LNCaP clone FGC (cell line): ENCODE data around the gene MAF.

Source experiments
- DNase-seq: peaks from one replicate; pipeline ENCODE4 v3.0.0-alpha.2; 2011; ENCODE audit warnings: low read depth
- H3K4me3 ChIP-seq: 2 replicates; pipeline ENCODE4 v1.5.1; 2011; ENCODE audit warnings: mild to moderate bottlenecking, low read depth, low read length, control low read depth
- TF ChIP-seq, protein P1 (sequence below): IDR thresholded peaks from 2 replicates; pipeline ENCODE4 v1.5.1; 2012; ENCODE audit warnings: mild to moderate bottlenecking; ENCODE audit not compliant: control insufficient read depth, insufficient read depth; ENCODE audit errors: extremely low read depth

Gene MAF

DNA sequence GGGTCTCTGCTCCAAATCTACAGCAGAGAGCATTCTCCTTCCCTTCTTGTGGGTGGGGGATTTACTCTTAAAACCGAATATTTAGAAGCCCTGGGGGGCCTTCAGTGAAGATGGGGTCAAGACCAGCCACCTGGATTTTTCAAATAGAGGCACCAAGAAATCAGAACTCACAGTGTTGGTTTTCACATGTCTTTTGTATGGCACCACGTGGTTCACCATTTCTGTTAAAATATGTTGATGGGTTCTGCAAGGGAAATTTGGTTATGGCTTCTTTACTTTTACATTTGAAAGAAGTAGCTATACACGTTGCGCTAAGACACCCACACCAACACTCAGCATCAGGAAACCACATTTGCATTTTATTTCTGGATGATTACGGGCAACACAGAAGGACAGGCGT, 17.7 kb downstream of the MAF start:
- no peak for DNase-seq
- no peak overlapping the region for H3K4me3 ChIP-seq
- TF ChIP-seq, protein P1, sequence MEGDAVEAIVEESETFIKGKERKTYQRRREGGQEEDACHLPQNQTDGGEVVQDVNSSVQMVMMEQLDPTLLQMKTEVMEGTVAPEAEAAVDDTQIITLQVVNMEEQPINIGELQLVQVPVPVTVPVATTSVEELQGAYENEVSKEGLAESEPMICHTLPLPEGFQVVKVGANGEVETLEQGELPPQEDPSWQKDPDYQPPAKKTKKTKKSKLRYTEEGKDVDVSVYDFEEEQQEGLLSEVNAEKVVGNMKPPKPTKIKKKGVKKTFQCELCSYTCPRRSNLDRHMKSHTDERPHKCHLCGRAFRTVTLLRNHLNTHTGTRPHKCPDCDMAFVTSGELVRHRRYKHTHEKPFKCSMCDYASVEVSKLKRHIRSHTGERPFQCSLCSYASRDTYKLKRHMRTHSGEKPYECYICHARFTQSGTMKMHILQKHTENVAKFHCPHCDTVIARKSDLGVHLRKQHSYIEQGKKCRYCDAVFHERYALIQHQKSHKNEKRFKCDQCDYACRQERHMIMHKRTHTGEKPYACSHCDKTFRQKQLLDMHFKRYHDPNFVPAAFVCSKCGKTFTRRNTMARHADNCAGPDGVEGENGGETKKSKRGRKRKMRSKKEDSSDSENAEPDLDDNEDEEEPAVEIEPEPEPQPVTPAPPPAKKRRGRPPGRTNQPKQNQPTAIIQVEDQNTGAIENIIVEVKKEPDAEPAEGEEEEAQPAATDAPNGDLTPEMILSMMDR, result no peak

DNA sequence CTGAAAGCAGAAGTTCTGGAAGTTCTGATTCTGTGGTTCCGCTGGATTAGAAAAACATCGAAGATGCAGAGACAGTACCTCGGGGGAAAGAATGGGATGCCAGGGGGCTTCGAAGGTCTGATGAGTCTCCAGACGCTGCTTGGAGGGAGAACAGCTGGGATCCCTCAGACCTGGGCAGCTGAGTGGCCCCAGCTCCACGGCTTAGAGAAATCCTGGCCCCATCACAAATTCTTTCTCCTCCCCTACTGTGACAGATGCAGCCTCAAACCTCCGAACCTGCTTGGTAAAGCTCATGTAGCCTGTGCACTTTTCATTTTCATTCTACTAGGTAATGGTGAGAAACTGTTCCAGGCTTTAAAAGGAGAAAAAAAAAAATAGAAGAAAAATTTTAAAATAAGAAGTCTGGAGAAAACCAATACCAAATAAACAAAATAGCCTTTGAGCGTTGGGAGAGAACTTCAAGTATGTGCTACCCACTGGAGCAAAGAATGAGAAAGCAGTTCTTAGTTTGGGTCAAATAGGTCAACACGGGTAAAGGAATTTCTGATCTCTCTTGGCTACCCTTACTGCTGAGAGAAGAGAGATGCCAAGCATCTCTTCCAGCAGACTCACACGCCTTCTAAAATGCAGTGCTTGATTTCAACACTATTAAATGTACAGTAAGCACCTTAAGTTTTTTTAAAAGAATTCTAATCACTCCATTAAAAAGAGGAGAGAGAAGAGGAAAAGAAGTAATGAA, 19.9 kb downstream of the MAF start:
- DNase-seq, result no peak
- no peak overlapping the region for H3K4me3 ChIP-seq
- TF ChIP-seq, protein P1, result no peak

DNA sequence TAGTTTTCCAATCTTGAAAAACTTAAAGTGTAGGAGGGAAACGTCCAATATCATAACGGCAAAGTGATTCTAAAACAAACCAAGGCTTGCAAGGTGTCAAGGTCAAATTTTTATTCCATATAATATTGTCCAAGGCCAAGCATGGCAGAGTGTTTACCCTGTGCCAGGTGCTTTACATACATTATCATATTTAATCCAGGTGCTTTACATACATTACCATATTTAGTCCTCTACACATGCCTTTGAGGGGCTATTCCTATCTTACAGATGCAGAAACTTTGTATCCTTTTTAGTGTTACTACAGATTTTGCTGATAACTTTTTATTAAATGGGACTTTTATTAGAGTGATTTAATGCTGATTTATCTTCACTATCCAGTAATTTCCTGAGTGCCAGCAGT, 23.9 kb downstream of the MAF start:
- no peak for DNase-seq
- TF ChIP-seq, protein P1, result no peak
- no peak overlapping the region for H3K4me3 ChIP-seq

DNA sequence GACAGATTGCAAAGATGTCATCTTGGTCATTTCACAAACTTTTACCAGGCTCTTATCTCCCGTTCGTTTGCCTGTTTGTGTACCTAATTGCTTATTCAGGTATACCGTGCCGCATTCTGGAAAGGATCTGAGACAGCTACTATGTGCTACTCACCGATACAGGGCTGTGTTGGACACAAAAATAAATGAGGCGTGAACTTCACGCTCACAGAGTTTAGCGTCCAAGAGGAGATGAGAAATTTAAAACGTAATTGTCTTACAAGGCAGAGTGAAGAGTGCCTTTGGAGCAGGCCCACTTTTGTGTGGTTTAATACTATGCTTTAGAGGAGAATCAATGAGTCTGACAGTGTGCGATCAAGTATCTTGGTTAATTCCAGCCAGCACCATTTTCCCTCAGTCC, 26.7 kb downstream of the MAF start:
- TF ChIP-seq, protein P1, result no peak
- no peak for DNase-seq
- H3K4me3 ChIP-seq, result no peak overlapping the region

DNA sequence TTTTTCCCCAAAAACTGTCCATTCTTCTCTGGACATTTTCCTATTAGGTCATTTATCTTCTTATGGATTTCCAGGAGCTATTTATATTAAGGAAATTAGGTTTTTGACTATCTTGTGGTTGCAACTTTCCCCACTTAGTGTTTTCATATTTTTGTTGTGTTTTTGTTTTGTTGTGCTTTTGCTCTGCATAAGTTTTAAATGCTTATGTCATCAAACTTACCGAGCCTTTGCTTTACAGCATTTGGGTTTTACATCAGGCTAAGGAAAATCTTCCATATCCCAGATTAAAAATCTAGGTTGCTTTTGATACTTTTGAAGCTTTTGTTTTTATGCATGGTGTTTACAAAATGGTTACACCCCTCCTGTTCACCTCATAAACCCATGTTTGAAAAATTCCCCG, 27.5 kb downstream of the MAF start:
- TF ChIP-seq, protein P1, result no peak
- no peak overlapping the region for H3K4me3 ChIP-seq
- DNase-seq, result no peak

DNA sequence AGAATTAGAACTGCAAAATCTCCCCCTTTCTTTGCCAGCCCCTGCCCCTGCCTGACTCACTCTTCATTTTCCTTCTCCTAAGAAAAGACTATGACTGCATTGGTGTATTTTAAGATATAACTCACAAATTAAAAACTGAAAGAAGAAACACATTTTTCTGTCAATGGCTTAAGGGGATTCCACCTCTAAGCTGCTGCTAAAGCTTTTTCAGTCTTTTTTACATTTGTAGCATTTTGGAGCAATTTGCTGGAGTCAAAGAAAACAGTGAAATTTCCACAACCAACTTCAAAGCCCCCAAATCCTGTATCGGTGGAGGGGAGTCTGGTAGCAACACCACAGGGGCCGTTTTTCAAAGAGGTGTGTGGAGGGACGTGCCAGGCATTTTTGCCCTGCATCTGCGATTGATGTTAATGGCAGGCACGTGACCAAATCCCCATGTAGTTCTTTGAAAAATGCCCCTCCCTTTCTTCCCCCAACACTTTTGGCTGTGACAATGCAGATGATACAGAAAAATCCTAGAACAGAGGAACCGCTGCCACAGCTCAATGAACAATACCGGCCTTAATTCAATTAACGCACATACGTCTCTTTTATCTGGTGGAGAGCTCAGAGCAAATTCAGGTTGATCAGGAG, 28.5 kb downstream of the MAF start:
- no peak overlapping the region for H3K4me3 ChIP-seq
- TF ChIP-seq, protein P1, result no peak
- DNase-seq, result no peak
